K562 (cell line): ENCODE results near the gene SETD5. TPM values are rescaled to one million over a fixed set of nuclear protein-coding genes. Genes with fewer than 3 reads are reported as not detected.

Source experiments
- ARID4B ChIP-seq: sonication (generic); formaldehyde crosslinking; IDR thresholded peaks from 2 replicates; pipeline ENCODE4 v1.8.0; 2022; ENCODE audit warnings: mild to moderate bottlenecking, missing genetic modification reagents
- CBX3 ChIP-seq, 2 experiments: IDR thresholded peaks; 1 replicate in 1 of 2; 2 replicates in 1 of 2; pipeline ENCODE4 v1.6.1; 2012; ENCODE audit warnings: inconsistent platforms in 2 of 2, low read length in 2 of 2, borderline replicate concordance in 1 of 2, control low read depth in 1 of 2
- CLOCK ChIP-seq: fragments of 250-450 bp; sonication (Bioruptor Pico); IDR thresholded peaks from 2 replicates; pipeline ENCODE4 v1.4.0; 2020; ENCODE audit warnings: mild to moderate bottlenecking, moderate library complexity, borderline replicate concordance
- CREM ChIP-seq: IDR thresholded peaks from 2 replicates; pipeline ENCODE4 v1.6.1; 2014; ENCODE audit warnings: antibody characterized with exemption, low read depth
- ETV6 ChIP-seq, 3 experiments: fragments of 150-350 bp in 1 of 3; sonication (generic) in 1 of 3; formaldehyde crosslinking in 1 of 3; IDR thresholded peaks; 2 replicates each; pipeline versions ENCODE4 v1.6.1 to v1.8.0; 2014 to 2022; ENCODE audit warnings: borderline replicate concordance in 2 of 3, low read depth in 2 of 3, antibody characterized with exemption in 1 of 3, low read length in 1 of 3, mild to moderate bottlenecking in 1 of 3, missing genetic modification reagents in 1 of 3
- HNRNPLL ChIP-seq: fragments of 200-400 bp; formaldehyde crosslinking; IDR thresholded peaks from 2 replicates; pipeline ENCODE4 v1.6.1; 2017; ENCODE audit warnings: low read length, low read depth, mild to moderate bottlenecking; ENCODE audit not compliant: poor library complexity, severe bottlenecking
- HNRNPUL1 ChIP-seq: fragments of 200-400 bp; formaldehyde crosslinking; IDR thresholded peaks from 2 replicates; pipeline ENCODE4 v1.6.1; 2017; ENCODE audit warnings: low read length
- PATZ1 ChIP-seq: fragments of 250-450 bp; sonication (Bioruptor Pico); IDR thresholded peaks from 2 replicates; pipeline ENCODE4 v1.5.0; 2020; ENCODE audit warnings: mild to moderate bottlenecking, borderline replicate concordance
- SP2 ChIP-seq: IDR thresholded peaks from 2 replicates; pipeline ENCODE4 v1.6.1; 2011; ENCODE audit warnings: mild to moderate bottlenecking, low read depth, low read length, moderate library complexity; ENCODE audit not compliant: poor library complexity, severe bottlenecking; ENCODE audit errors: extremely low read depth
- XRCC3 ChIP-seq: fragments of 450-650 bp; IDR thresholded peaks from 2 replicates; pipeline ENCODE4 v1.6.1; 2017; ENCODE audit warnings: mild to moderate bottlenecking, moderate library complexity
- ZBTB5 ChIP-seq: fragments of 450-650 bp; IDR thresholded peaks from 2 replicates; pipeline ENCODE4 v1.6.1; 2017; ENCODE audit warnings: antibody characterized with exemption
- ZNF324 ChIP-seq: fragments of 250-450 bp; sonication (Bioruptor Pico); IDR thresholded peaks from 2 replicates; pipeline ENCODE4 v1.4.0; 2020; ENCODE audit warnings: mild to moderate bottlenecking
- polyA plus RNA-seq, 8 experiments: library from polyadenylated mRNA; depleted of rRNA in 4 of 8; stranded (reverse) in 5 of 8; unstranded in 3 of 8; fragments of >200 nt; fragmentation: Nextera tagmentation in 2 of 8; fragmentation: Illumina TruSeq in 1 of 8; extraction: Ambion mirVana in 2 of 8; extraction: Trizol in 1 of 8; gene quantifications; 2 replicates each; pipeline versions ENCODE4 v1.2.1 to v1.2.3, GENCODE V29; 2011 to 2014; ENCODE audit warnings: inconsistent platforms in 1 of 8, missing spikeins in 1 of 8
- total RNA-seq, 7 experiments: library from RNA; depleted of rRNA in 6 of 7; stranded (reverse); fragments of >200 nt in 6 of 7; fragmentation: Illumina TruSeq in 2 of 7; extraction: Trizol in 2 of 7; gene quantifications; 2 replicates each; pipeline versions ENCODE4 v1.2.1 to v1.2.3, GENCODE V29; 2011 to 2021; ENCODE audit warnings: low replicate concordance in 1 of 7

The SETD5 gene
- total and polyA plus RNA-seq, 9 of the 15 experiments (the other 6 are each of a cell fraction or from before 2014, with no cell fraction given) = 20.8 to 135 (median 87.2) TPM

GRCh38 chr3:9396632-9397331 lies 633 bp upstream of the SETD5 start (continued):
- TF ChIP-seq ARID4B (peak; percentile 87), ZNF324 (CRISPR knock-in tag) (0 out of 2 replicates have a peak, but pooled peaks have one; percentile 39), HNRNPLL (peak; percentile 82), CREM (peak; percentile 94), XRCC3 (no peak), CLOCK (no peak), ZBTB5 (no peak), PATZ1 (CRISPR knock-in tag) (peak; percentile 87), HNRNPUL1 (peak; percentile 82; the same call in 1 of the 2 replicates), ETV6 (IDR thresholded peaks at IDR 0.05; ENCODE audit: borderline replicate concordance in 1 of 2, low read depth in 2 of 2, low read length in 1 of 2) (no peak; a peak in 1 of 4 replicates), ETV6 (CRISPR knock-in tag; IDR thresholded peaks at IDR 0.05; ENCODE audit: borderline replicate concordance) (peak; percentile 72; the same call in 1 of the 2 replicates), SP2 (peak; percentile 81), CBX3 (IDR thresholded peaks at IDR 0.05; ENCODE audit: borderline replicate concordance in 1 of 2, low read length in 2 of 2) (peak in 1 of 2 experiments; percentile 89; a peak in 1 of 3 replicates)
